ENCODE measurements around the gene NEK10. TPM values are rescaled to one million over a fixed set of nuclear protein-coding genes. Genes with fewer than 3 reads are reported as not detected.

NEK10 gene
- total RNA-seq, 1 experiment from 2014 or later, result 0.66 TPM

DNA sequence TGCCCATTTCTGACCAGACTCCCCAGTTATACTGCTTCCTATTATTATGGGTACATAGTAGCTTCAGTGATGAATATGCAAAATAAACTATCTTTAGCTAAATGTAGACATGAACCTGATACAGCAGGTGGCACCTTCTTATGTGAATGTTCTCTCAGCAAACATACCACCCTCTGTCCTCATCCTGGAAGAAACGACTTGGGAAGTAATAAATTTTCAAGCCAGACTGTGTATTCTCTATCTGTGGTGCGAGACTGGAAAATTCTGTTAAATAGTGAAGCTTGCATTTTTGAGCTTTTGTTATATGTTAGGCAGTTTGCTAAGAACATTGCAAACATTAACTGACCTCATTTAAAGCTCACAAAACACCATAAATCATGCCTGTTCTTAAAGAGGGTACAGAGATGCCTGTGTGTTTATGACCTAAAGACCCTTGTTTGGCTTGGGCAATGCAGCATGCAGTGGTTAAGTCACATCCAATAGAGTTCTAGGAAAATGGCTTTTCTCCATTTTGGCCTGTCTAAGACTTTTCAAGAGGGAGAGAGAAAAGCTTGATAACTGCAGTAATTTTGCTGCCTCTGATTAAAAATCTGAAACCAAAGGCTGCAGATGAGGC, 287.1 kb downstream of the NEK10 start:
- H3K27me3 Mint-ChIP-seq (ENCODE audit: low read depth), result no peaks in the 10 kb centered on the region; the same call in 1 of the 2 replicates
- H3K4me1 ChIP-seq (ENCODE audit: insufficient read depth, low read length), result peaks cover 12% of the 10 kb centered on the region; the same call in 1 of the 2 replicates
- no peak overlapping the region for H3K56ac ChIP-seq (ENCODE audit: insufficient read length, low read depth, low read length)
- no peak overlapping the region for H4K5ac ChIP-seq (ENCODE audit: insufficient read length, low read depth, low read length)
- no peak overlapping the region for H2BK120ac ChIP-seq (ENCODE audit: low read depth, low read length, poor library complexity, severe bottlenecking)
- H4K20me1 ChIP-seq (ENCODE audit: control insufficient read depth, insufficient read depth, insufficient read length), result no peaks in the 10 kb centered on the region
- no peak overlapping the region for H3K27ac Mint-ChIP-seq
- no peaks in the 10 kb centered on the region for H3K9me3 ChIP-seq (ENCODE audit: control insufficient read depth, low read depth, low read length)
- H3K79me1 ChIP-seq (ENCODE audit: insufficient read depth, low read depth, low read length, poor library complexity, severe bottlenecking), result no peaks in the 10 kb centered on the region
- H3K23me2 ChIP-seq (ENCODE audit: insufficient read length, low read depth, low read length, poor library complexity, severe bottlenecking), result no peaks in the 10 kb centered on the region
- no peak overlapping the region for H3K4ac ChIP-seq (ENCODE audit: low read depth, low read length)
- no peaks in the 10 kb centered on the region for H3K9me3 Mint-ChIP-seq
- H3K9ac ChIP-seq (ENCODE audit: extremely low read depth, insufficient read length, low read length), result no peak overlapping the region
- H4K91ac ChIP-seq (ENCODE audit: insufficient read length, low read depth, low read length), result no peak overlapping the region
- no peak overlapping the region for H3K14ac ChIP-seq (ENCODE audit: insufficient read depth, low read length)
- no peak overlapping the region for H3K4me3 Mint-ChIP-seq
- no peak overlapping the region for H3K27ac ChIP-seq (ENCODE audit: insufficient read length, low read depth, low read length)
- no peak overlapping the region for H3K23ac ChIP-seq (ENCODE audit: insufficient read length, low read depth, low read length)
- peaks cover 0 to 3% (median 0%) of the 10 kb centered on the region in 3 experiments; a peak in 3 of 7 replicates for H3K36me3 Mint-ChIP-seq (ENCODE audit: insufficient read depth in 1 of 3, low read depth in 3 of 3)
- peaks cover 30 to 34% of the 10 kb centered on the region in 2 experiments for H3K4me1 Mint-ChIP-seq
- H2BK20ac ChIP-seq (ENCODE audit: low read depth, low read length, poor library complexity, severe bottlenecking), result no peak overlapping the region
- no peak overlapping the region for H3T11ph ChIP-seq (ENCODE audit: low read length)
- no peak overlapping the region for H2BK15ac ChIP-seq (ENCODE audit: low read depth, low read length)
- H2BK12ac ChIP-seq (ENCODE audit: insufficient read length, low read depth, low read length), result no peak overlapping the region
- no peaks in the 10 kb centered on the region for H3K79me2 ChIP-seq (ENCODE audit: insufficient read depth, low read length)
- WGBS (ENCODE audit: extremely low coverage, insufficient read length, low lambda C conversion rate), result no CpG with 5 or more reads among the region's 2 CpGs
- TF ChIP-seq, protein P1, sequence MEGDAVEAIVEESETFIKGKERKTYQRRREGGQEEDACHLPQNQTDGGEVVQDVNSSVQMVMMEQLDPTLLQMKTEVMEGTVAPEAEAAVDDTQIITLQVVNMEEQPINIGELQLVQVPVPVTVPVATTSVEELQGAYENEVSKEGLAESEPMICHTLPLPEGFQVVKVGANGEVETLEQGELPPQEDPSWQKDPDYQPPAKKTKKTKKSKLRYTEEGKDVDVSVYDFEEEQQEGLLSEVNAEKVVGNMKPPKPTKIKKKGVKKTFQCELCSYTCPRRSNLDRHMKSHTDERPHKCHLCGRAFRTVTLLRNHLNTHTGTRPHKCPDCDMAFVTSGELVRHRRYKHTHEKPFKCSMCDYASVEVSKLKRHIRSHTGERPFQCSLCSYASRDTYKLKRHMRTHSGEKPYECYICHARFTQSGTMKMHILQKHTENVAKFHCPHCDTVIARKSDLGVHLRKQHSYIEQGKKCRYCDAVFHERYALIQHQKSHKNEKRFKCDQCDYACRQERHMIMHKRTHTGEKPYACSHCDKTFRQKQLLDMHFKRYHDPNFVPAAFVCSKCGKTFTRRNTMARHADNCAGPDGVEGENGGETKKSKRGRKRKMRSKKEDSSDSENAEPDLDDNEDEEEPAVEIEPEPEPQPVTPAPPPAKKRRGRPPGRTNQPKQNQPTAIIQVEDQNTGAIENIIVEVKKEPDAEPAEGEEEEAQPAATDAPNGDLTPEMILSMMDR (conservative IDR thresholded peaks at IDR 0.05), result no peak
- H4K8ac ChIP-seq (replicated peaks; ENCODE audit: insufficient read length, low read depth, low read length), result no peak overlapping the region
- no peaks in the 10 kb centered on the region for H3K27me3 ChIP-seq (ENCODE audit: insufficient read depth, low read length)
- H3K18ac ChIP-seq (ENCODE audit: insufficient read length, low read depth, low read length), result no peak overlapping the region
- no peak overlapping the region for H3K4me2 ChIP-seq (ENCODE audit: insufficient read depth, insufficient read length, low read length)
- no peak overlapping the region for H2AFZ ChIP-seq (ENCODE audit: low read length)
- no peak overlapping the region for H2BK5ac ChIP-seq (ENCODE audit: insufficient read length, low read length)
- no peak for DNase-seq
- no peak overlapping the region for H2AK5ac ChIP-seq (ENCODE audit: insufficient read length, low read length)

Data from H9 (cell line).